ENCODE measurements around the gene CMTM1.
"Not testable (repeated sequence)": the region's sequence is repeated elsewhere in the genome, so short reads cannot be mapped to it uniquely, and the experiment has no call there.

The CMTM1 gene

DNA sequence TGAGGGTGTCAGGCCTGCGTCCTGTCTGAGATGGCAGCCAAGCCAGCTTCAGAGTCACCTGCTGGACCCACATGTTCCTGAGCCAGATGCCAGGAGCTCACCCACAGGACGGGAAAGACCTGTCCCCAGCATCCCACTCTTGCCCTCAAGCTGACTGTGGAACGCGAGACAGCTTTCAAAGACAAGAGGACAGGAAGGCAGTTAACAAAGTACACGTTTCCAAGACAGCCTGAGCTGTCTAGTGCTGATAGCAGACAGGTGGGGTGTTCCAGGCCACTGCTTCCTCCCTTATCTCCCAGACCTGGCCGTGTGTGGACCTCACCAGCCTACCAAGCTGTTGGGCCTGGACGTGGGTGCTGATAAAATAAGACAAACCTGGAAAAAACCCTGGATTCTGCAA lies 51.5 kb downstream of the CMTM1 start:
- no peak for DNase-seq

DNA sequence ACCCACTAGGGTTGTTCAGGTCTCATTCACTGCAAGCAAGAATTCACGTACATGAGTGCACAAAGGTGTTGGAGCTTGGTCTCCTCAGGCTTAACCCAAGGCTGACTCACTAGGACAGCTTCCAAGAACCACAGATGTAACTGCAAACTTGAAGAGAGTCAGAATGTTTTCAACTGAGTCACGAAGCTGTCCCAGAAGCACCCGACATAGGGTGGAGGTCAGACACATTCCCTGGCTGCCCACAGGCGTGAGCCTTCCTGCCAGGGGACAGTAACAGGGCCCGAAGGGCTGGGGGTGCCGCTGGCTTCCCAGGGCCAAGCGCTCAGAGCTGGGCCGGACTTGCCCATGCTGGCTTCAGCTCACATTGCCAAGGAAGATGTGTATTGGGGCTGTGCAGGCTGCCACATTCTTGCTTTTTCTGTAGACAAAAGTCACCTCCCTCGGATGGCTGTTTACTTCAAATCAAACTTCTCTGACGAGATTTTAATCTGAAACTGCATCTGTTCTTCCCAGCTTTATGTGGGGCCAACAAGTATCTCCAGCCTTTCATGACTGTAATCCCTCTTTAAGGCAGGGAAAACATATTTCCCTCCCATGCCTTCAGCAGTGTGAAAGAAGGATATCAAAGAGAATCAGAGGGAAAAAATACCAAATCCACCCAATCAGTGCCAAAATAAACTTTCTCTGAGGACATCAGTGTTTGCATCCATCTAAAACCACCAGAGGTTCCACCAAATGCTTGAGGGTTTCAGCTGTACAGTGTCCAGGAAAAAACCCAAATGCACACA lies 52.5 kb downstream of the CMTM1 start:
- no peak for DNase-seq

DNA sequence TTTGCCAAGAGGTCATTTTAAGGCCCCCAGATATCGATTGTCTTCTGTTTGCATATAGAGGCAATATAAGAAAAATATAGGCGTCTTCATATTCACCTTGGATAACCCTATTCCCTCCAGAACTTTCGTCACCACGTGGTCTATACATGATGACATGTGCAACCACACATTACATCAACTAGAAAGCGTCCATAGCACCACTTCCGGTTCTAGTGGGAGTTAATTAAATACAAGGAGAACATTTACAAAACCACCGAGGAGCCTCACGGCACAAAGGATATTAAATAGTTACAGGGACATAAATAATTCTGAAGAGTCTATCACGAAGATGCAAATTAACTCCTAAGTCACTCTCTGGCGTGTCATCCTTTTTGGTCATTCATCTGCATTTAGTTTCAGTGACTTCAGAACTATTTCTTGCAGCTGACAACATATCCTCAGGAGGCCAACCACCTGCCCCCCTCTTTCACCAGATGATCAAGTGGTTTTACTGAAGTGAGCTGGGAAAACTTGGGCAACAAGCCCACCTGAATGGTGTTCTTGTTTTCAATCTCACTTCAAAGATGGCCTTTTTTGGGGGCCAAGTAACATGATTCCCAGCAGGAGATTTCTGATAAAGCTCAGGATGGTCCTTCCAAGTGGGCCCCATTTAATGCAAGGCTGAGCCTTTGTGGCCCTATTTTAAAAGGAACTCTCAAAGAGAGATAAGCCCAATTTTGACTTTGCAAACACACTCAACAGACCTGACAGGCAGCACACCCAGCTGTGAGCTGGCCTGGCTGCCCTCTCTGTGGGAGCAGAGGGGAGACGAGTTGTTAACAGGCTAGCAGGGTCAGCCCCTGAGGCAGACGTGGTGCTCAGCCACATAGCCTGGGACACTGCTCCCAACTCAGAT lies 53.5 kb downstream of the CMTM1 start:
- DNase-seq, result no peak

DNA sequence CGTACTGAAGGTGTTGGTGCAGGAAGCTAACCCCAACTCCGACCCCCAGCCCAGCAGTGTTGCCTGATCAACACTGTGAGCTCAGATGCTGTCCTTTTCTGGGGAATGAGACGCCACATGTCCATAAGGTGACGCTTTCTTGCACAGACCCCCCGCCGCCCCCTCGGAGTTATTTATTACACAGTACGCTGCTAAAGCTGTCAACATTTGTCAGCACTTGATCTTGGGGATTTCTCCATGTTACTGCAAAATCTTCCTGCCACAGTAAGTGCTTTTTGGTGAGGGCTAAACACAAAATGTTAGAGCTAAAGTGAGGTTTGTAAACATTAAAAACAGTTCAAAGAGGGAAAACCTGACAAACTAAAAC lies 54.2 kb downstream of the CMTM1 start:
- no peak for DNase-seq

DNA sequence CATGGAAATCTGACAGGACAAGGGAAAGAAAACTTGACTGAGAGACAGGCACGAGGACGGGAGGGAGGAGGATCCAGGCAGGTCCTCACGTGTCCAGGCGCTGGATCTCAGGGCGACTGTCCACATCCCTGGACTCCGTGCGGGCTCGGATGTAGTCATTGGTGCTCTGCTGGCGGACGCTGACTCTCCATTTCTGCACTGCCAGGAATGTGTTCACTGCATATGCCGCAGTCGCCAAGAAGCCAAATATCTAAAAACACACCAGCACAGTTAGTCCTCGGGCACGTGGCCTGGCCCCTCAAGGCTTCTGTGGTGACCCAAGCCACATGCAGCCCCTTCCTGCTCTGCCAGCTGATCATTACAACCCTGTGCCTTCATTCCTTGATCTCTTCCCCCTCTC lies 55.7 kb downstream of the CMTM1 start:
- DNase-seq, result no peak

DNA sequence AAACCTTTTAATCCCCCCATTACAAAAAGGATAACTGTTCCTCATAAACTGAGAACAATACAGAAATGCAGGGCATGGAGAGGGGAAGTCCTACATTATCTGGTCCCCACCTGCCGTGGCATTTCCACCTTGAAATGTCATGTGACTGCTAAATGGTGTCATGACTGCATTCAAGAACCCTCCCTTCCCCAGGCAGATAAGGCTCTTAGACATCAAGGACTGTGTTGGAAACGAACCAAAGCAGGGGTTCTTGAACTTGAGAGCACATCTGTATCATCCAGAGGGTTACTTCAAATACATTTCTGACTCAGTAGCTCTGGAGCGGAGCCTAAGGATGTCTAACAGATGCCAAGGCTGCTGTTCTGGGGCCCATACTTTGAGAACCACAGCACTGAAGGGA lies 56.6 kb downstream of the CMTM1 start:
- no peak for DNase-seq

DNA sequence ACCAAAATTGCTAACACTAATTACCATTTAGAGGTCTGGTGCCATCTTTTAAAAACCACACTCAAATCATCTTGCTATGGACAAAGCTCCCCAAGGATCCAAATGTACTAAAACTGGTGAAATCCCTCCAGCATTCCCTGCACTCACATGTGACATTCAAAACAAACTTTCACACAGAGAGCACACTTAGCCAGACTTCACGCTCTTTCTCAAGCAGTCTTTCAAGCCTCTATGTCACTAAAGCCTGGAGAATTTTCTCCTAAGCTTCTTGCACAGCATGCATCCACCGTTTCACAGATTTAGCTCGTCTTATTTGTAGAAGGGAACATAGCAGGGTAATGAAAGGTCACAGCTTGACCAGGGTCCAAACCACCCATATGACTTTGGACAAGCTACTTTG lies 57.5 kb downstream of the CMTM1 start:
- DNase-seq, result no peak

DNA sequence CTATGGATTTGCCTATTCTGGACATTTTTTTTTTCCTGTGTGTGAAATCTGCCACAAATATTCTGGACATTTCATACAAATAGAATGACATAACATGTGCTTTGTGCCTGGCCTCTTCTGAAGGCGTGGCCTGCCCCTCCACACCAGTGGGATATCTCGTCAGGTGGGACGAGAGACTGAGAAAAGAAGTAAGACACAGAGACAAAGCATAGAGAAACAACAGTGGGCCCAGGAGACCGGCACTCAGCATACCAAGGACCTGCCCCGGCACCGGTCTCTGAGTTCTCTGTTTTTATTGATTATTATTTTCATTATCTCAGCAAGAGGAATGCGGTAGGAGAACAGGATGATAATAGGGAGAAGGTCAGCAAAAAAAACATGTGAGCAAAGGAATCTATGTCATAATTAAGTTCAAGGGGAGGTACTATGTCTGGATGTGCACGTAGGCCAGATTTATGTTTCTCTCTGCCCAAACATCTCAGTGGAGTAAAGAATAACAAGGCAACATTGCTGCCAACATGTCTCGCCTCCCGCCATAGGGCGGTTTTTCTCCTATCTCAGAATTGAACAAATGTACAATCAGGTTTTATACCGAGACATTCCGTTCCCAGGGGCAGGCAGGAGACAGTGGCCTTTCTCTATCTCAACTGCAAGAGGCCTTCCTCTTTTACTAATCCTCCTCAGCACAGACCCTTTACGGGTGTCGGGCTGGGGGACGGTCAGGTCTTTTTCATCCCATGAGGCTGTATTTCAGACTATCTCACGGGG lies 61.6 kb downstream of the CMTM1 start:
- not testable (repeated sequence) for DNase-seq
